ENCODE data around the gene CABP1.

GRCh38 chr12:120700886-120701285, 60.5 kb downstream of the CABP1 start:
- TF ChIP-seq, protein P1, sequence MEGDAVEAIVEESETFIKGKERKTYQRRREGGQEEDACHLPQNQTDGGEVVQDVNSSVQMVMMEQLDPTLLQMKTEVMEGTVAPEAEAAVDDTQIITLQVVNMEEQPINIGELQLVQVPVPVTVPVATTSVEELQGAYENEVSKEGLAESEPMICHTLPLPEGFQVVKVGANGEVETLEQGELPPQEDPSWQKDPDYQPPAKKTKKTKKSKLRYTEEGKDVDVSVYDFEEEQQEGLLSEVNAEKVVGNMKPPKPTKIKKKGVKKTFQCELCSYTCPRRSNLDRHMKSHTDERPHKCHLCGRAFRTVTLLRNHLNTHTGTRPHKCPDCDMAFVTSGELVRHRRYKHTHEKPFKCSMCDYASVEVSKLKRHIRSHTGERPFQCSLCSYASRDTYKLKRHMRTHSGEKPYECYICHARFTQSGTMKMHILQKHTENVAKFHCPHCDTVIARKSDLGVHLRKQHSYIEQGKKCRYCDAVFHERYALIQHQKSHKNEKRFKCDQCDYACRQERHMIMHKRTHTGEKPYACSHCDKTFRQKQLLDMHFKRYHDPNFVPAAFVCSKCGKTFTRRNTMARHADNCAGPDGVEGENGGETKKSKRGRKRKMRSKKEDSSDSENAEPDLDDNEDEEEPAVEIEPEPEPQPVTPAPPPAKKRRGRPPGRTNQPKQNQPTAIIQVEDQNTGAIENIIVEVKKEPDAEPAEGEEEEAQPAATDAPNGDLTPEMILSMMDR (IDR thresholded peaks at IDR 0.05) = no peak
- TF ChIP-seq REST (IDR thresholded peaks at IDR 0.05; ENCODE audit: insufficient read depth in 1 of 2, low read depth in 2 of 2, low read length in 1 of 2) = no peak

Measured in Panc1 (cell line).